Astrocyte (in vitro differentiated cells and primary cell): ENCODE data around the gene DENND1C. TPM values are rescaled to one million over a fixed set of nuclear protein-coding genes. Genes with fewer than 3 reads are reported as not detected.

Experiments
- DNase-seq: peaks from one replicate; pipeline ENCODE4 v3.0.0-alpha.2; 2010; ENCODE audit warnings: low read depth
- FAIRE-seq: peaks from 2 replicates; lab custom pipeline; 2011; peaks lifted over from hg19 to GRCh38; lab: Jason Lieb, UNC
- H2AFZ ChIP-seq: 2 replicates; pipeline ENCODE4 v1.6.0; 2012; ENCODE audit warnings: low read depth, low read length, inconsistent platforms
- H3K27ac ChIP-seq: 2 replicates; pipeline ENCODE4 v1.5.1; 2011; ENCODE audit warnings: low read depth, low read length, inconsistent platforms
- H3K27me3 ChIP-seq: 2 replicates; pipeline ENCODE4 v1.6.0; 2011; ENCODE audit warnings: low read length, inconsistent platforms; ENCODE audit not compliant: insufficient read depth
- H3K36me3 ChIP-seq: 2 replicates; pipeline ENCODE4 v1.5.1; 2011; ENCODE audit warnings: low read length, inconsistent platforms; ENCODE audit not compliant: insufficient read depth
- H3K4me1 ChIP-seq: 2 replicates; pipeline ENCODE4 v1.5.1; 2011; ENCODE audit warnings: low read length, inconsistent platforms; ENCODE audit not compliant: insufficient read depth
- H3K4me2 ChIP-seq: 2 replicates; pipeline ENCODE4 v1.6.0; 2012; ENCODE audit warnings: low read length, inconsistent platforms
- H3K4me3 ChIP-seq: 2 replicates; pipeline ENCODE4 v1.5.1; 2011; ENCODE audit warnings: low read depth, mild to moderate bottlenecking, low read length, inconsistent platforms; ENCODE audit not compliant: insufficient read depth
- H3K79me2 ChIP-seq: 2 replicates; pipeline ENCODE4 v1.6.0; 2012; ENCODE audit warnings: mild to moderate bottlenecking, low read length, inconsistent platforms; ENCODE audit not compliant: insufficient read depth
- H3K9ac ChIP-seq: 2 replicates; pipeline ENCODE4 v1.6.0; 2012; ENCODE audit warnings: mild to moderate bottlenecking, low read length, inconsistent platforms
- H3K9me3 ChIP-seq: 2 replicates; pipeline ENCODE4 v1.5.1; 2012; ENCODE audit warnings: low read depth, mild to moderate bottlenecking, low read length, inconsistent platforms; ENCODE audit not compliant: insufficient read depth
- H4K20me1 ChIP-seq: 2 replicates; pipeline ENCODE4 v1.6.0; 2012; ENCODE audit warnings: low read length, inconsistent platforms; ENCODE audit not compliant: insufficient read depth
- H3K27ac Mint-ChIP-seq: one replicate; pipeline ENCODE4 v1.8.0; 2021; ENCODE audit warnings: mild to moderate bottlenecking, mixed read lengths; ENCODE audit not compliant: unreplicated experiment
- H3K27me3 Mint-ChIP-seq: one replicate; pipeline ENCODE4 v1.8.0; 2021; ENCODE audit warnings: low read depth, mixed read lengths; ENCODE audit not compliant: unreplicated experiment
- H3K36me3 Mint-ChIP-seq: one replicate; pipeline ENCODE4 v1.8.0; 2021; ENCODE audit warnings: low read depth, mixed read lengths; ENCODE audit not compliant: unreplicated experiment
- H3K4me1 Mint-ChIP-seq: one replicate; pipeline ENCODE4 v1.8.0; 2021; ENCODE audit warnings: low read depth, mixed read lengths; ENCODE audit not compliant: unreplicated experiment
- H3K4me3 Mint-ChIP-seq: one replicate; pipeline ENCODE4 v1.8.0; 2021; ENCODE audit warnings: mild to moderate bottlenecking, moderate library complexity, mixed read lengths; ENCODE audit not compliant: unreplicated experiment
- H3K9me3 Mint-ChIP-seq: one replicate; pipeline ENCODE4 v1.8.0; 2021; ENCODE audit warnings: mild to moderate bottlenecking, mixed read lengths; ENCODE audit not compliant: unreplicated experiment
- CTCF ChIP-seq: IDR thresholded peaks from 2 replicates; pipeline ENCODE4 v1.5.1; 2011; ENCODE audit warnings: low read depth, mild to moderate bottlenecking, inconsistent platforms, low read length, moderate library complexity; ENCODE audit not compliant: insufficient read depth
- EZH2 ChIP-seq: IDR thresholded peaks from 2 replicates; pipeline ENCODE4 v1.6.1; 2012; ENCODE audit warnings: mild to moderate bottlenecking, low read length, inconsistent platforms; ENCODE audit not compliant: insufficient read depth
- total RNA-seq: library from RNA; stranded (reverse); gene quantifications from 2 replicates; pipeline ENCODE4 v1.2.1, GENCODE V29; 2021

DENND1C gene
- total RNA-seq, 1 donor from 2014 or later, result not detected

- Histone ChIP-seq H3K4me3 (no peak overlapping the region), H3K36me3 (peaks cover 5% of the 10 kb centered on the region), H3K9ac (no peak overlapping the region), H3K4me1 (peaks cover 11% of the 10 kb centered on the region), H3K27ac (no peak overlapping the region), H3K4me2 (no peak overlapping the region), H3K79me2 (peaks cover 20% of the 10 kb centered on the region), H4K20me1 (peaks cover 20% of the 10 kb centered on the region), H3K27me3 (no peaks in the 10 kb centered on the region), H3K9me3 (peaks cover 4% of the 10 kb centered on the region), H2AFZ (no peak overlapping the region)
- H3K4me1 Mint-ChIP-seq, result peaks cover 7% of the 10 kb centered on the region
- no peak for TF ChIP-seq CTCF
- no peak for TF ChIP-seq EZH2
- FAIRE-seq (no peak), DNase-seq (no peak)
- H3K27ac Mint-ChIP-seq, result no peak overlapping the region
- H3K27me3 Mint-ChIP-seq, result no peaks in the 10 kb centered on the region
- peaks cover 5% of the 10 kb centered on the region for H3K9me3 Mint-ChIP-seq
- no peaks in the 10 kb centered on the region for H3K36me3 Mint-ChIP-seq
- H3K4me3 Mint-ChIP-seq, result no peak overlapping the region
Measured at GRCh38 chr19:6427131-6427530, 54.5 kb downstream of the DENND1C start.

- H3K4me3 ChIP-seq, result no peak overlapping the region
Measured at GRCh38 chr19:6425732-6426620, 55.6 kb downstream of the DENND1C start.

More at GRCh38 chr19:6425732-6426620, 55.6 kb downstream of the DENND1C start:
- no peaks in the 10 kb centered on the region for H3K27me3 Mint-ChIP-seq
- Histone ChIP-seq H3K9me3 (peaks cover 4% of the 10 kb centered on the region), H3K4me2 (peak overlapping the region; percentile 1), H4K20me1 (peaks cover 31% of the 10 kb centered on the region), H3K36me3 (peaks cover 11% of the 10 kb centered on the region), H3K27me3 (no peaks in the 10 kb centered on the region), H3K9ac (no peak overlapping the region), H3K79me2 (peaks cover 32% of the 10 kb centered on the region), H3K4me1 (peaks cover 11% of the 10 kb centered on the region), H2AFZ (peak overlapping the region; percentile 75), H3K27ac (peak overlapping the region; percentile 51)
- FAIRE-seq (no peak), DNase-seq (no peak)
- TF ChIP-seq CTCF, result no peak
- H3K36me3 Mint-ChIP-seq, result no peaks in the 10 kb centered on the region
- peak overlapping the region; percentile 59 for H3K27ac Mint-ChIP-seq
- peaks cover 3% of the 10 kb centered on the region for H3K9me3 Mint-ChIP-seq
- H3K4me3 Mint-ChIP-seq, result peak overlapping the region; percentile 47
- peaks cover 10% of the 10 kb centered on the region for H3K4me1 Mint-ChIP-seq
